ENCODE measurements around the gene MCM7.

MCM7 gene

GRCh38 chr7:100127866-100128636 lies 26.9 kb upstream of the MCM7 start:
- no peak for TF ChIP-seq CTCF (IDR thresholded peaks at IDR 0.05; ENCODE audit: low read depth, low read length)
- H3K4me3 ChIP-seq (replicated peaks in 1 of 2; ENCODE audit: low read depth in 2 of 2, low read length in 2 of 2): peak overlapping the region; percentile 88 to 97
- DNase-seq (ENCODE audit: low read depth in 2 of 2): peak in 1 of 2 donors; percentile 15

DNA sequence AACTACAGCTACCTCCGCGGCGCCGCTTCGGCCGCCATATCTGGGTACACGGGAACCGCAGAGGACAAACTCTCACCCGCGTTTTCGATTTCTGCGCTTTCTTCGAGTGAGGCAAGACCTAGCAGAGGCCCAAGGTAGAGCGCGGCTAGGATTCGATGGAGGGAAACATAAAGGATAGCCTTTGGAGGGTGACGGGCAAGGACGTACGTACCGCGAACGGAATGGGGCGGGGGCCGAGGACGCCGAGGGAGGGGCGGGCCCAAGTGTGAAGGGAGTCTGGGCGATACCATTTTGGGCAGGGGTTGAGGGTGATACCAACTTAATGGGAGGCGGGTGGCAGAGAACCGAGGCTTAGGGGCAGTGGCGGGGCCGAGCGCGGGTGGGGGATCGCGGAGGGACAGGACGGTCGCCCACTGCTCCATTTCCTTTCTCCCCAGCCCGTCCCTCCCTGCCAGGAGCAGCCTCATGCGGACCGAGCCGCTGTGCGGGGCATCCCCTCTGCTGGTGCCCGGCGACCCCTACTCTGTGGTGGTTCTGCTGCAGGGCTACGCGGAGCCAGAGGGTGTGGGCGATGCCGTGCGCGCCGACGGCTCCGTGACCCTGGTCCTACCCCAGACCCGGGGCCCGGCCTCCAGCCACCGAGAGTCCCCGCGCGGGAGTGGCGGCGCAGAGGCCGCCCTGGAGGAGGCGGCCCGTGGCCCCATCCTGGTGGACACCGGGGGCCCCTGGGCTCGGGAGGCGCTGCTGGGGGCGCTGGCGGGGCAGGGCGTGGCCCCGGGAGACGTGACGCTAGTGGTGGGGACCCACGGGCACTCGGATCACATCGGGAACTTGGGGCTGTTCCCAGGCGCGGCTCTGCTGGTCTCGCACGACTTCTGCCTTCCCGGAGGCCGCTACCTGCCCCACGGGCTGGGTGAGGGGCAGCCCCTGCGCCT lies 26.0 kb upstream of the MCM7 start, which contains the start of gene MBLAC1:
TSS of gene MBLAC1 (plus strand) at position 37 of the 935 bp plus-strand sequence. CDS start at position 466, 429 bp downstream.
- TF ChIP-seq CTCF (IDR thresholded peaks at IDR 0.05; ENCODE audit: low read depth, low read length): no peak
- H3K4me3 ChIP-seq (replicated peaks in 1 of 2; ENCODE audit: low read depth in 2 of 2, low read length in 2 of 2): peak within 1 kb of the TSS; percentile 88 to 97
- DNase-seq (ENCODE audit: low read depth in 2 of 2): peak; percentile 95 to 97

DNA sequence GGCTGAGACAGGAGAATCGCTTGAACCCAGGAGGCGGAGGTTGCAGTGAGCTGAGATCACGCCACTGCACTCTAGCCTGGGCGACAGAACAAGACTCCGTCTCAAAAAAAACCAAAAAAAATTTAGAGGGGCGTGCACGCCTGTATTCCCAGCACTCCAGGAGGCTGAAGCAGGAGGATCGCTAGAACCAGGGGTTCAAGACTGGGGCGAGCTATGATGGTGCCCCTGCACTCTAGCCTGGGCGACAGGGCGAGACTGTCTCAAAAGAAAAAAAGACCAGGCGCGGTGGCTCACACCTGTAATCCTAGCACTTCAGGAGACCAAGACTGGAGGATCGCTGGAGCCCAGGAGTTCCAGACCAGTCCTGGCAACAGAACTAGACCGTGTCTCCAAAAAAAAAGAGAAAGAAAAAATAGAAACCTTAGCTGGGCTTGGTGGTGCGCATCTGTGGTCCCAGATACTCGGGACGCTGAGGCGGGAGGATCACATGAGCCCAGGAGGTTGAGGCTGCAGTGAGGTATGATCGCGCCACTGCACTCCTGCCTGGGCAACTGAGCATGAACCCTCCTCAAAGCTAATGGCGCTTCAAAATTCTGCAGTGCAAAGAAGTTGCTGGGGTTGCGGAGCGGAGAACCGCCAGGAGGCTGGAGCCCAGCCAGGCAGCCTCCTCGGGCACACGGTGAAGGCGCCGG lies 25.2 kb upstream of the MCM7 start:
- peak overlapping the region; percentile 88 to 97 for H3K4me3 ChIP-seq (replicated peaks in 1 of 2; ENCODE audit: low read depth in 2 of 2, low read length in 2 of 2)
- no peak for TF ChIP-seq CTCF (IDR thresholded peaks at IDR 0.05; ENCODE audit: low read depth, low read length)
- DNase-seq (ENCODE audit: low read depth in 2 of 2): no peak

GRCh38 chr7:100124301-100125230 lies 23.4 kb upstream of the MCM7 start:
- no peak for TF ChIP-seq CTCF (IDR thresholded peaks at IDR 0.05; ENCODE audit: low read depth, low read length)
- H3K4me3 ChIP-seq (replicated peaks in 1 of 2; ENCODE audit: low read depth in 2 of 2, low read length in 2 of 2): no peak overlapping the region
- DNase-seq (ENCODE audit: low read depth in 2 of 2): no peak

- no peak overlapping the region for H3K4me3 ChIP-seq (replicated peaks in 1 of 2; ENCODE audit: low read depth in 2 of 2, low read length in 2 of 2)
- DNase-seq (ENCODE audit: low read depth in 2 of 2): no peak
- TF ChIP-seq CTCF (IDR thresholded peaks at IDR 0.05; ENCODE audit: low read depth, low read length): no peak
These were observed 21.4 kb upstream of the MCM7 start for GRCh38 chr7:100122568-100122967.

Measured in cardiac fibroblast (primary cell).